ENCODE results near the gene ESRRB.

GRCh38 chr14:76473481-76474263, 97.7 kb downstream of the ESRRB start:
- TF ChIP-seq POLR2A (IDR thresholded peaks at IDR 0.05) (no peak), CTCF (IDR thresholded peaks at IDR 0.05) (peak in 1 of 6 experiments; percentile 14), POLR2AphosphoS5 (IDR thresholded peaks at IDR 0.05) (no peak), EP300 (IDR thresholded peaks at IDR 0.05) (no peak)
